Stimulated activated CD8-positive, alpha-beta memory T cell treated with anti-CD3 and anti-CD28 coated beads, Interleukin-7, amount 100 ng/mL, for 24 hours (primary cell): ENCODE measurements around the gene CENPA.
"Not testable (repeated sequence)": the region's sequence is repeated elsewhere in the genome, so short reads cannot be mapped to it uniquely, and the experiment has no call there.

Experiments used
- DNase-seq: peaks from one replicate; pipeline ENCODE4 v3.0.0-alpha.2; 2020; ENCODE audit warnings: low read depth

The CENPA gene

GRCh38 chr2:26793518-26793917 is 7.7 kb downstream of the CENPA start:
- no peak for DNase-seq

- not testable (repeated sequence) for DNase-seq
Measured at GRCh38 chr2:26795135-26795534, 9.3 kb downstream of the CENPA start.

- no peak for DNase-seq
Measured at GRCh38 chr2:26801328-26801727, 15.5 kb downstream of the CENPA start.

GRCh38 chr2:26801796-26802195 is 15.9 kb downstream of the CENPA start:
- DNase-seq, result no peak

GRCh38 chr2:26805241-26805676 is 19.4 kb downstream of the CENPA start:
- no peak for DNase-seq

GRCh38 chr2:26807788-26808460 is 22.1 kb downstream of the CENPA start:
- no peak for DNase-seq

- no peak for DNase-seq
Measured at GRCh38 chr2:26809211-26809610, 23.4 kb downstream of the CENPA start.

- DNase-seq, result no peak
Measured at GRCh38 chr2:26809876-26810577, 24.2 kb downstream of the CENPA start.

GRCh38 chr2:26811261-26811660 is 25.4 kb downstream of the CENPA start:
- DNase-seq, result no peak

GRCh38 chr2:26811791-26812694 is 26.2 kb downstream of the CENPA start:
- DNase-seq, result no peak

- DNase-seq, result no peak
Measured at GRCh38 chr2:26812731-26813130, 26.9 kb downstream of the CENPA start.

- DNase-seq, result not testable (repeated sequence)
Measured at GRCh38 chr2:26814072-26814765, 28.4 kb downstream of the CENPA start.

- DNase-seq, result no peak
Measured at GRCh38 chr2:26816893-26817292, 31.0 kb downstream of the CENPA start.

- no peak for DNase-seq
Measured at GRCh38 chr2:26818255-26818654, 32.4 kb downstream of the CENPA start.

GRCh38 chr2:26818972-26819371 is 33.1 kb downstream of the CENPA start:
- no peak for DNase-seq

GRCh38 chr2:26820932-26821331 is 35.1 kb downstream of the CENPA start:
- no peak for DNase-seq

GRCh38 chr2:26822877-26823276 is 37.0 kb downstream of the CENPA start:
- DNase-seq, result no peak

- DNase-seq, result no peak
Measured at GRCh38 chr2:26838121-26838906, 52.5 kb downstream of the CENPA start.

- no peak for DNase-seq
Measured at GRCh38 chr2:26840937-26841610, 55.2 kb downstream of the CENPA start.

GRCh38 chr2:26843041-26843440 is 57.2 kb downstream of the CENPA start:
- DNase-seq, result no peak
